Measurements from ENCODE around the gene BEND5.

DNA sequence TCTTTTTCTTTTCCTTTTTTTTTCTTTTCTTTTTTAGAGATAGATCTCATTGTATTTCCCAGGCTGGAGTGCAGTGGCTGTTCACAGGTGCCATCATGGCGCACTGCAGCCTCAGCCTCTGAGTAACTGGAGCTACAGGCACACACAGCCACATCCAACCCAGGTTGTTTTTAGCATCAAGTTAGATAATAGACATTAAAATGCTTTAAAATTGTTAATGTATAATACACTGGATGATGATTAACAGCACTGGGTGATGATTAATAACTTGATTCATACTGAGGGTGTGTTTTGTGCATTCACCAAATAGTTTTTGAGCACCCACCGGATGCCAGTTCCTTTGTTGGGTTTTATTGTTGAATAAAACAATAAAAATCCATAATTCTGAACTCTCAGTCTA is 75.2 kb downstream of the BEND5 start:
- no peak for TF ChIP-seq POLR2AphosphoS5 (IDR thresholded peaks at IDR 0.05; ENCODE audit: borderline replicate concordance, low read depth, low read length)
- TF ChIP-seq EZH2 (IDR thresholded peaks at IDR 0.05): no peak

All from SK-N-MC (cell line).